GM12892 (cell line): Measurements from ENCODE around the gene MRM2.
A peak's percentile ranks its signal among the peaks of the same experiment; 100 is the strongest.

Experiments used
- DNase-seq: peaks from one replicate; pipeline ENCODE4 v3.0.0; 2011; ENCODE audit not compliant: insufficient read length
- FAIRE-seq: peaks from 2 replicates; lab custom pipeline; 2011; peaks lifted over from hg19 to GRCh38; lab: Jason Lieb, UNC
- POLR2A ChIP-seq: IDR thresholded peaks from 2 replicates; pipeline ENCODE4 v1.6.1; 2011; ENCODE audit warnings: low read depth, low read length, control low read depth
- POLR2AphosphoS5 ChIP-seq: IDR thresholded peaks from 2 replicates; pipeline ENCODE4 v1.6.1; 2011; ENCODE audit warnings: low read depth, low read length, control low read depth
- TAF1 ChIP-seq: IDR thresholded peaks from 2 replicates; pipeline ENCODE4 v1.6.1; 2011; ENCODE audit warnings: low read depth, mild to moderate bottlenecking, control low read depth, low read length, borderline replicate concordance

MRM2 gene

DNA sequence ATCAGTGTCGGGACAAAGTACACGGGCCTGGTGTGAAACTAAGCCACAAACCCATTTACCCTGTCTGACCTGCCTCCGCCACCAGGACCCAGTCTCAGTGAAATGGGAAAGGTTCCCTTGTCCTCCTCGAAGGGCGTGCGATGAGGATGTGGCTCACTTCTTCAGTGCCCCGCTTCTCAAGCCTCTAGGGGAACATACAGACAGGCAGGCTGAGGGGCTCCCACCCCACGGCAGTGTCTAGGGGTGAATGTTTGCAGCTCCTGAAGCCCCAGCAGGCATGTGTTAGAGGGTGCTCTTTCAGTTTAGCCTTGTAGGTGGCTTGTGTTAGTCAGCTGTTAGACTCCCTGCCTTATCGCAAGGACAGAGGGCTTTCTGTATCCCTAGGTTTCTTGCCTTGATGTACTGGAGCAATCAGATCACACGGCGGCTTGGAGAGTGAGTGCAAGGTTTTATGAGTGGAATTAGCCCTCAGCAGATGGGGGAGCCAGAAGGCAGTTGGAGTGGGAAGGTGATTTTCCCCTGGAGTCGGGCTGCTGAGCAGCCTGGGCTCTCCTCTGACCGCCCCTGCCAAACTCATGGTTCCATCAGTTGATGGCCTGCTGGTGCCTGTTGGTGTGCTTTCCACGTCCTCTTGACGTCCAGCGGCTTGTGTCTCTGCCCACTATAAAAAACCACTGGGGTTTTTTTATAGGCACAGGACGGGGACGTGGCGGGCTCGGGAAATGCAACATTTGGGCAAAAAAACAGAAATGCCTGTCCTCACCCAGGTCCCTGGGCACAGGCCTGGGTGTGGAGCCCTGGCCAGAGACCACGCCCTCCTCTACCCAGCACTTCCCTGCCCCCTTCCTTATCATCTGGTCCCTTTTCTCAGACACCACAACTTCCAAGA, 780 bp upstream of the MRM2 start:
- peak; percentile 27 for FAIRE-seq
- no peak for DNase-seq

DNA sequence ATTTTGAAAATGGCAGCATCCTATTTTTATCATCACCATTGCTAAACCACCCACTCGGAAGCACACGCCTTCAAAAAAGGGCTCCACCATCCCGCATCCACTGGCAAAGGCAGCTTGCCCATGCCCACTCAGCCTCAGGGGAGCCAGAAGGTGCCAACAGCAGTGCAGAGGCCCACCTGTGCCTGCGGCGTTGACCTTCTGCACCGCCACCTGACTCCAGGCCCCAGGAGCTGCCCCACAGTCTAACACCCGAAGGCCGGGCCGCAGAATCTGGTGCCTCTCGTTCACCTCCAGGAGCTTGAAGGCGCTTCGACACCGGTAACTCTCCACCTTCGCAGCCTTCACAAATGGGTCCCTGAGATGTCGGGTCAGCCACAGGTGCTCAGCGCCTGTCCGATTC, 2.8 kb downstream of the MRM2 start:
- no peak for DNase-seq
- TF ChIP-seq TAF1: no peak
- no peak for TF ChIP-seq POLR2AphosphoS5
- TF ChIP-seq POLR2A: no peak
- no peak for FAIRE-seq

More for the DNA sequence above, 780 bp upstream of the MRM2 start:
- TF ChIP-seq TAF1 (no peak), POLR2A (no peak), POLR2AphosphoS5 (no peak)

DNA sequence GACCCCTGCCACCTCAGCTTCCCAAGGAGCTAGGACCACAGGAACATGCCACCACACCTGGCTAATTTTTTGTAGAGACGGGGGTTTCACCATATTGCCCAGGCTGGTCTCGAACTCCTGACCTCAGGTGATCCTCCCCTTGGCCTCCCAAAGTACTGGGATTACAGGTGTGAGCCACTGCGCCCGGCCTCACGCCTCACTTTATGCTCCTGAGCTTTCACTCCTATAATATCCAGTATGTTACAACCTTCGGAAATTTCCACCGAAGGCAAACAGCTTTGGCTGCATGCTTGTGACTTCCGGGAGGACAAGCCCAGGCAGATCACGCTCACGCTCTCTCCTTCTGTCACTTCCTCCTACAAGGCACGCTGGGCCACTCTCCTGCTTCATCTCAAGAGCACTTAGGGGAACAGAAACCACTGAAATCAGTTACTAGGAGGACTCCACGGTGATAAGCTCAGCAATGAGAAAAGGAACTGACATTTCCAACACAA, 4.8 kb downstream of the MRM2 start:
- peak; percentile 77 for DNase-seq
- FAIRE-seq: peak; percentile 98
- TF ChIP-seq POLR2A (peak; percentile 37; the same call in 1 of the 2 replicates), TAF1 (no peak)

DNA sequence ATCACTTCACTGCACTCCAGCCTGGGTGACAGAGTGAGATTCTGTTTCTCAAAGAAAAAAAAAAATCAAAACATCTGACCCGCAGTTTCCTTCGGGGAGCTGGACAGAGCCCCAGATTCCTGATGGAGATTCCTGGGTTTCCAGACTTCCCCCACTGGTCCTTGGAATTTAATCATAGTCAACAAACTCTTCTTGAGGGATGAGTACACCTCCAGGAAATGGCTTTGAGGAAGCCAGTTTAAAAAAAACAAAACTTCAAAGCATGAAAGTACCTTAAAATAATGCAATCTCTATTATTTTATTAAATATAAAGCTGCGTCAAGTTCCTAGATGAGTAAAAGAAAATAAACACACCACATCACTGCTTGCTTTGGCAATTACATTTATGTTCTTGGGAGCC, 8.1 kb downstream of the MRM2 start:
- FAIRE-seq: no peak
- TF ChIP-seq POLR2AphosphoS5 (no peak), POLR2A (no peak), TAF1 (no peak)
- no peak for DNase-seq

DNA sequence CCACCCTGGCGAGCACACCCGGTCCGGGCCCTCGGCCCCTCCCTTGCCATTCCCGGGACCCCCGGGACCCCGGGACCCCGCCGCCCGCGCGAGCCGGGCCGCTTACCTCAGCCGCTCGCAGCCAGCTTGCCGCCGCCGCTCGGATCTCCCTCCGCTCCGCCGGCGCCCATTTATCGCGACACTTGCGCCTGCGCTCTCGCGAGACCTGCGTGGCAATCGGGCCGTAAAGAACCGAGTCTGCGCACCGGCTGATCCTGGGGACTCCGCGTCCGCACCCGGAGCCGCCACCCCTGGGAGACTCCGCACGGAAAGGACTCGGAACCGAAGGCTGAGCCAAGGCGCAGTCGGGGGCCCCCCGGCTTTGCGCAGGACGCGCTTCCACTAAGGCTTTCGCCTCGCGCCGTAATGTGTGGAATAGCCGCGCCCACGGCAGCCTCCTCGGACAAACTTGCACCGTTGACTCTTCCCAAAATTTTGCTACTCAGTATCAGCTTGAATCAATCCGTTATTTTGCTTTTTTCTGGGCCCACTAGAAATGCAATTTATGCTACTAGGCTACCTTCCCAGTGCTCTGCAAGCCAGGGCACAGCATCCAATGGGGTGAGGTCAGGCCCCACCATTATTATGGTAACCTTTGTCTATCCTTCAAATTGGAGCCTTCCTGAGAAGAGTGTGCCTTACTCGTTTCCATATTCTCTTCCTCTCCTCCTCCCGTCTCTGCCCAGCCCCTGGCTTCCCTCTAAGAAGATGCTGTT, 9.1 kb downstream of the MRM2 start, which contains the start of gene MAD1L1:
MAD1L1 (minus strand) TSS at position 180 of the 755 bp plus-strand sequence. CDS start 2,812 bp downstream, outside the sequence.
- DNase-seq (peak; percentile 91), FAIRE-seq (peak; percentile 92)
- TF ChIP-seq POLR2AphosphoS5 (peak; percentile 58; the same call in 1 of the 2 replicates), TAF1 (peak; percentile 49; the same call in 1 of the 2 replicates), POLR2A (peak; percentile 82)

DNA sequence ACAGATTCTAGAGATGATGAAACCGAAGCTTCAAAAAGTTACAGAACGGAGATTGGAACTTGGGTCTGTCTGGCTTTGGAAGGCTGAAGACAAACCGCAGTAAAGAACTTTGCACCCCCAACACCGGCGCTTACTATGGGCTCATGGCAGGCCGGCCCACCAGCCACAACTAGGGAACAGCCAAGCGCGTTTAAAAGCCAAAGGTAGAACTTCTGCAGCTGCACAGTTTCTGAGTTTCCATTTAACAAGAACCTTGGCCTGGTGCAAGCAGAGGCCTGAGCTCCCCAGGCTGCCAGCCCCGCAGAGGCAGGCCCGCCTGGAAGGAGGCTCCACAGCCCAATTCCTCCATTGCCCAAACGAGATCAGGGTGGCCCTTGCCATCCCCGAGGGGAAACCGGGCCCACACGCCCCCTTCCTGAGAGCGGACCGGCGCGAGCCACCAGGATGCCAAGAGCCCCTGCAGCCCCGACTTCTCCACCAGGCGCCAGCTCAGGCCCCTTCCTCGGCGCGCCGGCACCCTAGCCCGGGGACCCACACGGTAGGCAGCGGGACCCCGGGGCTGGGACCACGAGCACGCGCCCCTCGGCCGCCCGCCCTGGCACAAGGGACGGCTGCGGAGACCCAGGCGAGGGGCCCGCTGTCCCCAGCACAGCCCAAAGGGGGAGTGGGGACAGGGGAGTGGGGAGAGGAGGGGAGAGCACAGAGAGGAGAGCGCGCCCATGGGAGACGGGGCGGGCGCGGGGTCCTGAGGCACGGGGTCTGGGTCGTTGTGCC, 9.8 kb downstream of the MRM2 start:
- FAIRE-seq: no peak
- no peak for TF ChIP-seq POLR2AphosphoS5
- no peak for TF ChIP-seq TAF1
- TF ChIP-seq POLR2A: no peak
- DNase-seq: peak; percentile 64

DNA sequence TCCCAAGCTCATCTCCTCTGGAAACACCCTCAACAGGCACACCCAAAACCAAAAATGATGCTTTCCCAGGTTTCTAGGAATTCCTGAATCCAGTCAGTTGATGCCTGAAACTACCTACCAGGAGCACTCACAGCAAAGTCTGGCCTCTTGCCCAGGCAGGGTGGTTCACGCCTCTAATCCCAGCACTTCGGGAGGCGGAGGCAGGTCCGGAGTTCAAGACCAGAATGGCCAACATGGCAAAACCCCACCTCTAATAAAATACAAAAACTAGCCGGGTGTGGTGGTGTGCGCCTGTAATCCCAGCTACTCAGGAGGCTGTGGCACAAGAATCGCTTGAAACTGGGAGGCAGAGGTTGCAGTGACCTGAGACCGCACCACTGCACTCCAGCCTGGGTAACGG, 11.1 kb downstream of the MRM2 start:
- DNase-seq (no peak), FAIRE-seq (no peak)
- TF ChIP-seq TAF1 (no peak), POLR2A (no peak), POLR2AphosphoS5 (no peak)

DNA sequence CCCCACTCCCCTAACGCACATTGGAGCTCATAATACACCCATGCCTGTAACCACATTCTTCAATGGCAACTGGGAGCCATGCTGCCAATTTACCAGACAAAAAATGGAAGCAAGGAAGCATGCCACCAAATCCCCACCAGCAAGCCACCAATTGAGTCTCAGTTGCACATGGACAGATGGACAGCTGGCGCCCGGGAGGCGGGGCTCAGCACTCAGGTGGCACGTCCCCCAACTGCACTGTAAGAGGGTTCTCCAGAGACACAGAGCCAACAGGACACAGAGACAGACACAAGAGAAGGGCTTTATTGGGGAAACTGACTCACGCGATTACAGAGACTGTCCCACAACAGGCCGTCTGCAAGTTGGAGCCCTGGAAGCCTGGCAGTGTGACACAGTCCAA, 11.8 kb downstream of the MRM2 start:
- no peak for TF ChIP-seq TAF1
- no peak for TF ChIP-seq POLR2AphosphoS5
- TF ChIP-seq POLR2A: no peak
- no peak for FAIRE-seq
- DNase-seq: no peak

DNA sequence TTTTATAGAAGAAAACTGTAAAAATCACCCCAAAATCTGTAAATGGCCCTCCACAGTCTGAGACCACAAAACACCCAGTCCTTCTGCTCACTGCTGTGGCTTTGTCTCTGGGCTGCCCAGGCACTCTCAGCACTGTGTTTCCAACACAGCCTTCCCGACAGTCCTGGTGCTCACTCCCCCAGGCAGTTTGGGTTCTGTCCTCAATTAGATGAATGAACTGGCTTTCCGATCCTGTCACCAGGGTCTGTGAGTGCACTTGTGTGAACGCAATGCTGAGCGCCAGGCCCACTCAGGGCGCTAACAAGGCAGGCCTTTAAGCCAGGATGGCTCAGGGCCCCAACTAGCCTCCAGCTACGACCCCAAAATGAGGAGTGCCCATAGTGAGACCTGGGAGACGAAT, 12.5 kb downstream of the MRM2 start:
- TF ChIP-seq POLR2A (no peak), TAF1 (no peak), POLR2AphosphoS5 (no peak)
- DNase-seq (no peak), FAIRE-seq (no peak)

DNA sequence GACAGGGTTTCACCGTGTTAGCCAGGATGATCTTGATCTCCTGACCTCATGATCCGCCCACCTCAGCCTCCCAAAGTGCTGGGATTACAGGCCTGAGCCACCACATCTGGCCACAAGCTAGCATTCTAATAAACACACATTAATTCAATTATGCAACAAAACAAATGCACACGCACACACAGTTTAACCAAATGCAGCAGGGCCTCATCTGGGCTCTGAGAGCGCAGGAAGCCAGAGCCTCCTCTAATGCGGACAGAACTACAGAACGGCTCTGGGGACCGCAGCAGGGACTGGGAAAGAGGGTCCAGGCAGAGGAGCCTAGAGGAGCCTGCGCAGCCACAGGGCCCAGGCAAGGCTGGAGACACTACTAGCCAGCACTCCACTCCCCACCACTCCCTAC, 13.1 kb downstream of the MRM2 start:
- no peak for TF ChIP-seq POLR2AphosphoS5
- no peak for TF ChIP-seq TAF1
- no peak for TF ChIP-seq POLR2A
- DNase-seq (no peak), FAIRE-seq (no peak)

DNA sequence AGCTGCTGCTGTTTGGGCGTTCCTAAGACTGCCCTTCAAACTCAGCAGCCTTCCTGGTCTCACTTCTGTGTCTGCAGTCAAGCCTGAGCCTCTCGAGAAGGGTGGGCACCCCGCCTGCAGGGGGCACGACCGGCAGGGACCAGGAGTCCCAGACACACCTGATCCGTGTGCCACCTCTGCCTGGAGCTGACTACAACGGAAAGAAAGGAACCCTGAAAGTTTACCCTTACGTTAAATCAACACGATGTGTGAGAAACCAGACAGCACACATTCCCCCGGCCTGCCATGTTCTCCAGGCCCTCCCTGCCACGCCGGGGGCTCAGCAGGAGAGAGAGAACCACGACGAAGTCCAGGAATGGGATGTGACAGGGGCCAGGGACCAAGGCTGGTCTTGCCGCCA, 14.3 kb downstream of the MRM2 start:
- FAIRE-seq (no peak), DNase-seq (no peak)
- TF ChIP-seq POLR2AphosphoS5: no peak
- TF ChIP-seq TAF1: no peak
- no peak for TF ChIP-seq POLR2A
